ENCODE results near the gene NCOA3.

The NCOA3 gene

GRCh38 chr20:47475419-47476044 is 26.2 kb upstream of the NCOA3 start:
- ChIA-PET POLR2A (ENCODE audit: low non-redundant PET) (no interaction called here), CTCF (interaction anchor here (0.7 kb wide), 1 partner anchor 115 kb away, joined by 5 read pairs; no protein-coding TSS in a partner anchor)
- H3K27ac ChIP-seq: no peak overlapping the region
- DNase-seq (ENCODE audit: low spot score): no peak
- no peak for TF ChIP-seq CTCF (conservative IDR thresholded peaks at IDR 0.05; ENCODE audit: low read depth)

- no peak overlapping the region for H3K27ac ChIP-seq
- DNase-seq (ENCODE audit: low spot score): no peak
- TF ChIP-seq CTCF (conservative IDR thresholded peaks at IDR 0.05; ENCODE audit: low read depth): no peak
- ChIA-PET POLR2A (ENCODE audit: low non-redundant PET) (no interaction called here), CTCF (no interaction called here)
Observed at GRCh38 chr20:47476452-47476851, 25.2 kb upstream of the NCOA3 start.

GRCh38 chr20:47479093-47479492 is 22.6 kb upstream of the NCOA3 start:
- no peak overlapping the region; the same call in 1 of the 2 replicates for H3K27ac ChIP-seq
- DNase-seq (ENCODE audit: low spot score): no peak
- CTCF ChIA-PET: interaction anchor here (0.6 kb wide), 1 partner anchor 140 kb away, joined by 3 read pairs; no protein-coding TSS in a partner anchor
- TF ChIP-seq CTCF (conservative IDR thresholded peaks at IDR 0.05; ENCODE audit: low read depth): no peak
- POLR2A ChIA-PET (ENCODE audit: low non-redundant PET): interaction anchor here (0.6 kb wide), 1 partner anchor 238 kb away, joined by 7 read pairs; no protein-coding TSS in a partner anchor

- TF ChIP-seq CTCF (conservative IDR thresholded peaks at IDR 0.05; ENCODE audit: low read depth): no peak
- ChIA-PET POLR2A (ENCODE audit: low non-redundant PET) (interaction anchor here (0.6 kb wide), 1 partner anchor 239 kb away, joined by 7 read pairs; no protein-coding TSS in a partner anchor), CTCF (interaction anchor here (0.6 to 1.5 kb wide), 2 partner anchors 15 to 140 kb away, joined by 3 read pairs; no protein-coding TSS in a partner anchor)
- H3K27ac ChIP-seq: peak overlapping the region; percentile 57
- DNase-seq (ENCODE audit: low spot score): no peak
Observed at GRCh38 chr20:47479506-47479905, 22.2 kb upstream of the NCOA3 start.

GRCh38 chr20:47480239-47480638 is 21.4 kb upstream of the NCOA3 start:
- CTCF ChIA-PET: interaction anchor here (0.8 to 1.5 kb wide), 3 partner anchors 16 to 740 kb away, joined by 3 to 4 read pairs (median 3); no protein-coding TSS in a partner anchor
- POLR2A ChIA-PET (ENCODE audit: low non-redundant PET): interaction anchor here (0.7 kb wide), 1 partner anchor 22 kb away, joined by 4 read pairs; the partner anchor contains the start of gene NCOA3
- peak overlapping the region; percentile 57 for H3K27ac ChIP-seq
- DNase-seq (ENCODE audit: low spot score): no peak
- no peak for TF ChIP-seq CTCF (conservative IDR thresholded peaks at IDR 0.05; ENCODE audit: low read depth)

GRCh38 chr20:47480705-47481104 is 21.0 kb upstream of the NCOA3 start:
- CTCF ChIA-PET: interaction anchor here (0.8 to 1.5 kb wide), 4 partner anchors 10 to 740 kb away, joined by 3 to 15 read pairs (median 4); no protein-coding TSS in a partner anchor
- H3K27ac ChIP-seq: peak overlapping the region; percentile 57
- no peak for TF ChIP-seq CTCF (conservative IDR thresholded peaks at IDR 0.05; ENCODE audit: low read depth)
- POLR2A ChIA-PET (ENCODE audit: low non-redundant PET): no interaction called here
- DNase-seq (ENCODE audit: low spot score): no peak
